ENCODE results near the gene CGN.

CGN gene

DNA sequence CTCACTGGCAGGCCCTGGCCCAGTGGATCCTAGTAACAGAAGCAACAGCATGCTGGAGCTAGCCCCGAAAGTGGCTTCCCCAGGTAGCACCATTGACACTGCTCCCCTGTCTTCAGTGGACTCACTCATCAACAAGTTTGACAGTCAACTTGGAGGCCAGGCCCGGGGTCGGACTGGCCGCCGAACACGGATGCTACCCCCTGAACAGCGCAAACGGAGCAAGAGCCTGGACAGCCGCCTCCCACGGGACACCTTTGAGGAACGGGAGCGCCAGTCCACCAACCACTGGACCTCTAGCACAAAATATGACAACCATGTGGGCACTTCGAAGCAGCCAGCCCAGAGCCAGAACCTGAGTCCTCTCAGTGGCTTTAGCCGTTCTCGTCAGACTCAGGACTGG is 7.7 kb downstream of the CGN start:
- no peak overlapping the region for H3K4me3 ChIP-seq (ENCODE audit: low read depth, low read length)
- peaks cover 3% of the 10 kb centered on the region; the same call in 1 of the 2 replicates for H3K4me1 ChIP-seq (ENCODE audit: control insufficient read depth, insufficient read depth, low read length)
- TF ChIP-seq ZNF280C (tag by site-specific recombination; IDR thresholded peaks at IDR 0.05) (no peak), MZF1 (tag by site-specific recombination; IDR thresholded peaks at IDR 0.05; ENCODE audit: borderline replicate concordance) (no peak), ZNF629 (tag by site-specific recombination; IDR thresholded peaks at IDR 0.05) (no peak), SALL2 (tag by site-specific recombination; IDR thresholded peaks at IDR 0.05; ENCODE audit: borderline replicate concordance) (no peak), ZNF600 (tag by site-specific recombination; IDR thresholded peaks at IDR 0.05) (no peak), ZNF138 (tag by site-specific recombination; IDR thresholded peaks at IDR 0.05; ENCODE audit: borderline replicate concordance) (no peak), ZFHX2 (tag by site-specific recombination; conservative IDR thresholded peaks at IDR 0.05) (no peak)
- TF ChIP-seq, protein P1, sequence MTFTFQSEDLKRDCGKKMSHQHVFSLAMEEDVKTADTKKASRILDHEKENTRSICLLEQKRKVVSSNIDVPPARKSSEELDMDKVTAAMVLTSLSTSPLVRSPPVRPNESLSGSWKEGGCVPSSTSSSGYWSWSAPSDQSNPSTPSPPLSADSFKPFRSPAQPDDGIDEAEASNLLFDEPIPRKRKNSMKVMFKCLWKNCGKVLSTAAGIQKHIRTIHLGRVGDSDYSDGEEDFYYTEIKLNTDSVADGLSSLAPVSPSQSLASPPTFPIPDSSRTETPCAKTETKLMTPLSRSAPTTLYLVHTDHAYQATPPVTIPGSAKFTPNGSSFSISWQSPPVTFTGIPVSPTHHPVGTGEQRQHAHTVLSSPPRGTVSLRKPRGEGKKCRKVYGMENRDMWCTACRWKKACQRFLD (tag by site-specific recombination; IDR thresholded peaks at IDR 0.05), result no peak
- TF ChIP-seq, protein P2, sequence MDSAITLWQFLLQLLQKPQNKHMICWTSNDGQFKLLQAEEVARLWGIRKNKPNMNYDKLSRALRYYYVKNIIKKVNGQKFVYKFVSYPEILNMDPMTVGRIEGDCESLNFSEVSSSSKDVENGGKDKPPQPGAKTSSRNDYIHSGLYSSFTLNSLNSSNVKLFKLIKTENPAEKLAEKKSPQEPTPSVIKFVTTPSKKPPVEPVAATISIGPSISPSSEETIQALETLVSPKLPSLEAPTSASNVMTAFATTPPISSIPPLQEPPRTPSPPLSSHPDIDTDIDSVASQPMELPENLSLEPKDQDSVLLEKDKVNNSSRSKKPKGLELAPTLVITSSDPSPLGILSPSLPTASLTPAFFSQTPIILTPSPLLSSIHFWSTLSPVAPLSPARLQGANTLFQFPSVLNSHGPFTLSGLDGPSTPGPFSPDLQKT (IDR thresholded peaks at IDR 0.05; ENCODE audit: borderline replicate concordance, low read depth, low read length), result no peak
- TF ChIP-seq, protein P3, sequence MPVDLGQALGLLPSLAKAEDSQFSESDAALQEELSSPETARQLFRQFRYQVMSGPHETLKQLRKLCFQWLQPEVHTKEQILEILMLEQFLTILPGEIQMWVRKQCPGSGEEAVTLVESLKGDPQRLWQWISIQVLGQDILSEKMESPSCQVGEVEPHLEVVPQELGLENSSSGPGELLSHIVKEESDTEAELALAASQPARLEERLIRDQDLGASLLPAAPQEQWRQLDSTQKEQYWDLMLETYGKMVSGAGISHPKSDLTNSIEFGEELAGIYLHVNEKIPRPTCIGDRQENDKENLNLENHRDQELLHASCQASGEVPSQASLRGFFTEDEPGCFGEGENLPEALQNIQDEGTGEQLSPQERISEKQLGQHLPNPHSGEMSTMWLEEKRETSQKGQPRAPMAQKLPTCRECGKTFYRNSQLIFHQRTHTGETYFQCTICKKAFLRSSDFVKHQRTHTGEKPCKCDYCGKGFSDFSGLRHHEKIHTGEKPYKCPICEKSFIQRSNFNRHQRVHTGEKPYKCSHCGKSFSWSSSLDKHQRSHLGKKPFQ (tag by site-specific recombination; IDR thresholded peaks at IDR 0.05), result no peak
- ChIA-PET POLR2A (no interaction called here), CTCF (no interaction called here)
- H3K27ac ChIP-seq (ENCODE audit: extremely low read depth, low read depth, low read length), result no peak overlapping the region
- peaks cover 4 to 40% of the 10 kb centered on the region in 2 experiments; a peak in 2 of 3 replicates for H3K36me3 ChIP-seq (ENCODE audit: control insufficient read depth in 2 of 2, insufficient read depth in 1 of 2, low read length in 2 of 2)
- H3K9me3 ChIP-seq (ENCODE audit: control insufficient read depth, insufficient read depth, low read depth, low read length), result no peaks in the 10 kb centered on the region

DNA sequence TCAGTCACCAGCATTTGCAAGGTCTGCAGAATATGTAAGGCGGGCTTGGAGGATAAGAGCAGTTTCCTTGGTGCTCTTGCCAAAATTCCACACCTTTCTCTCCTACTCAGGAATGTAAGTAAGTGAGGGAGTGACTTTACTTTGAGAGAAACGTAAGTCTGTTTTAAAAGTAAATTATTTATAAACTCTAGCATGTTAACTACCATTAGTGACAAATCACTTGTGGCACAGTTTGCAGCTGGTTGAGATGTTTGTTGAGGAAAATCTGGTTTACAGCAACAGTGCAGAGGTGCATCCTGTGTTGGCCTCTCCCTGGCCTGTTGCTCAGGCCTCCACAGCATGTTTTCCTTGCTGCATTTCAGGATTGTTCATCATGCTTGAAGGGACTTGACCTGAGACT is 8.5 kb downstream of the CGN start:
- no peaks in the 10 kb centered on the region for H3K4me1 ChIP-seq (ENCODE audit: control insufficient read depth, insufficient read depth, low read length)
- ChIA-PET POLR2A (no interaction called here), CTCF (no interaction called here)
- no peaks in the 10 kb centered on the region for H3K9me3 ChIP-seq (ENCODE audit: control insufficient read depth, insufficient read depth, low read depth, low read length)
- H3K27ac ChIP-seq (ENCODE audit: extremely low read depth, low read depth, low read length), result no peak overlapping the region
- TF ChIP-seq ZNF791 (tag by site-specific recombination; IDR thresholded peaks at IDR 0.05) (no peak), SCRT2 (tag by site-specific recombination; IDR thresholded peaks at IDR 0.05) (peak; percentile 68)
- H3K36me3 ChIP-seq (ENCODE audit: control insufficient read depth in 2 of 2, insufficient read depth in 1 of 2, low read length in 2 of 2), result peaks cover 4 to 48% of the 10 kb centered on the region in 2 experiments; a peak in 2 of 3 replicates
- no peak overlapping the region for H3K4me3 ChIP-seq (ENCODE audit: low read depth, low read length)

- ChIA-PET CTCF (interaction anchor here (0.7 to 0.9 kb wide), 2 partner anchors 15 to 208 kb away, joined by 3 read pairs; no protein-coding TSS in a partner anchor), POLR2A (interaction anchor here (1.0 kb wide), 1 partner anchor 19 kb away, joined by 4 read pairs; the partner anchor contains the start of gene TUFT1)
- H3K36me3 ChIP-seq (ENCODE audit: control insufficient read depth in 2 of 2, insufficient read depth in 1 of 2, low read length in 2 of 2), result peaks cover 4 to 55% of the 10 kb centered on the region in 2 experiments; a peak in 2 of 3 replicates
- peak; percentile 34; the same call in 1 of the 2 replicates for TF ChIP-seq PRDM1 (tag by site-specific recombination; IDR thresholded peaks at IDR 0.05)
- TF ChIP-seq, protein P4, sequence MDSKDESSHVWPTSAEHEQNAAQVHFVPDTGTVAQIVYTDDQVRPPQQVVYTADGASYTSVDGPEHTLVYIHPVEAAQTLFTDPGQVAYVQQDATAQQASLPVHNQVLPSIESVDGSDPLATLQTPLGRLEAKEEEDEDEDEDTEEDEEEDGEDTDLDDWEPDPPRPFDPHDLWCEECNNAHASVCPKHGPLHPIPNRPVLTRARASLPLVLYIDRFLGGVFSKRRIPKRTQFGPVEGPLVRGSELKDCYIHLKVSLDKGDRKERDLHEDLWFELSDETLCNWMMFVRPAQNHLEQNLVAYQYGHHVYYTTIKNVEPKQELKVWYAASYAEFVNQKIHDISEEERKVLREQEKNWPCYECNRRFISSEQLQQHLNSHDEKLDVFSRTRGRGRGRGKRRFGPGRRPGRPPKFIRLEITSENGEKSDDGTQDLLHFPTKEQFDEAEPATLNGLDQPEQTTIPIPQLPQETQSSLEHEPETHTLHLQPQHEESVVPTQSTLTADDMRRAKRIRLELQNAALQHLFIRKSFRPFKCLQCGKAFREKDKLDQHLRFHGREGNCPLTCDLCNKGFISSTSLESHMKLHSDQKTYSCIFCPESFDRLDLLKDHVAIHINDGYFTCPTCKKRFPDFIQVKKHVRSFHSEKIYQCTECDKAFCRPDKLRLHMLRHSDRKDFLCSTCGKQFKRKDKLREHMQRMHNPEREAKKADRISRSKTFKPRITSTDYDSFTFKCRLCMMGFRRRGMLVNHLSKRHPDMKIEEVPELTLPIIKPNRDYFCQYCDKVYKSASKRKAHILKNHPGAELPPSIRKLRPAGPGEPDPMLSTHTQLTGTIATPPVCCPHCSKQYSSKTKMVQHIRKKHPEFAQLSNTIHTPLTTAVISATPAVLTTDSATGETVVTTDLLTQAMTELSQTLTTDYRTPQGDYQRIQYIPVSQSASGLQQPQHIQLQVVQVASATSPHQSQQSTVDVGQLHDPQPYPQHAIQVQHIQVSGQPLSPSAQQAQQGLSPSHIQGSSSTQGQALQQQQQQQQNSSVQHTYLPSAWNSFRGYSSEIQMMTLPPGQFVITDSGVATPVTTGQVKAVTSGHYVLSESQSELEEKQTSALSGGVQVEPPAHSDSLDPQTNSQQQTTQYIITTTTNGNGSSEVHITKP (tag by site-specific recombination; IDR thresholded peaks at IDR 0.05), result peak; percentile 71
- no peak for TF ChIP-seq ZXDB (tag by site-specific recombination; IDR thresholded peaks at IDR 0.05)
- TF ChIP-seq, protein P5, sequence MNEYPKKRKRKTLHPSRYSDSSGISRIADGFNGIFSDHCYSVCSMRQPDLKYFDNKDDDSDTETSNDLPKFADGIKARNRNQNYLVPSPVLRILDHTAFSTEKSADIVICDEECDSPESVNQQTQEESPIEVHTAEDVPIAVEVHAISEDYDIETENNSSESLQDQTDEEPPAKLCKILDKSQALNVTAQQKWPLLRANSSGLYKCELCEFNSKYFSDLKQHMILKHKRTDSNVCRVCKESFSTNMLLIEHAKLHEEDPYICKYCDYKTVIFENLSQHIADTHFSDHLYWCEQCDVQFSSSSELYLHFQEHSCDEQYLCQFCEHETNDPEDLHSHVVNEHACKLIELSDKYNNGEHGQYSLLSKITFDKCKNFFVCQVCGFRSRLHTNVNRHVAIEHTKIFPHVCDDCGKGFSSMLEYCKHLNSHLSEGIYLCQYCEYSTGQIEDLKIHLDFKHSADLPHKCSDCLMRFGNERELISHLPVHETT (tag by site-specific recombination; IDR thresholded peaks at IDR 0.05), result no peak
- no peak for TF ChIP-seq ZNF114 (tag by site-specific recombination; IDR thresholded peaks at IDR 0.05)
These were observed 9.2 kb downstream of the CGN start for GRCh38 chr1:151520359-151520758.

More at GRCh38 chr1:151520359-151520758, 9.2 kb downstream of the CGN start:
- H3K9me3 ChIP-seq (ENCODE audit: control insufficient read depth, insufficient read depth, low read depth, low read length), result no peaks in the 10 kb centered on the region
- H3K4me3 ChIP-seq (ENCODE audit: low read depth, low read length), result no peak overlapping the region
- H3K4me1 ChIP-seq (ENCODE audit: control insufficient read depth, insufficient read depth, low read length), result no peaks in the 10 kb centered on the region
- no peak overlapping the region for H3K27ac ChIP-seq (ENCODE audit: extremely low read depth, low read depth, low read length)

All from HEK293 (cell line).